GM21737 (cell line): ENCODE measurements around the gene ARL8A.

Experiments used
- ATAC-seq: cut with Tn5 transposase; IDR thresholded peaks from one replicate; pipeline ENCODE4 v1.9.1; 2021; ENCODE audit warnings: mild to moderate bottlenecking, moderate library complexity; ENCODE audit not compliant: unreplicated experiment

Gene ARL8A

GRCh38 chr1:202084791-202085681, 59.5 kb downstream of the ARL8A start:
- ATAC-seq = no peak
